K562 (cell line): Measurements from ENCODE around the gene ORC1. TPM values are rescaled to one million over a fixed set of nuclear protein-coding genes. Genes with fewer than 3 reads are reported as not detected.

Experiments
- CLOCK ChIP-seq: fragments of 250-450 bp; sonication (Bioruptor Pico); IDR thresholded peaks from 2 replicates; pipeline ENCODE4 v1.4.0; 2020; ENCODE audit warnings: mild to moderate bottlenecking, moderate library complexity, borderline replicate concordance
- CREB1 ChIP-seq, 2 experiments: sonication (generic) in 1 of 2; formaldehyde crosslinking in 1 of 2; IDR thresholded peaks; 2 replicates each; pipeline versions ENCODE4 v1.6.1 to v1.8.0; 2012 to 2022; ENCODE audit warnings: inconsistent platforms in 1 of 2, mild to moderate bottlenecking in 1 of 2, missing genetic modification reagents in 1 of 2, moderate library complexity in 1 of 2
- CXXC5 ChIP-seq: fragments of 250-450 bp; sonication (Bioruptor Pico); IDR thresholded peaks from 2 replicates; pipeline ENCODE4 v1.8.0; 2022; ENCODE audit warnings: inconsistent platforms, mild to moderate bottlenecking, moderate library complexity
- FUS ChIP-seq: fragments of 200-400 bp; formaldehyde crosslinking; optimal IDR thresholded peaks from 2 replicates; pipeline ENCODE3; 2017; ENCODE audit warnings: low read depth, low read length
- GABPA ChIP-seq: fragments of 200-800 bp; sonication (Bioruptor generic); conservative IDR thresholded peaks from 2 replicates; pipeline ENCODE4 v1.6.1; 2016; ENCODE audit warnings: low read depth, missing genetic modification characterization, missing compliant biosample characterization
- GABPB1 ChIP-seq: sonication (generic); formaldehyde crosslinking; IDR thresholded peaks from 2 replicates; pipeline ENCODE4 v1.8.0; 2022; ENCODE audit warnings: mild to moderate bottlenecking, missing genetic modification reagents
- KAT7 ChIP-seq: sonication (generic); formaldehyde crosslinking; IDR thresholded peaks from 2 replicates; pipeline ENCODE4 v1.8.0; 2022; ENCODE audit warnings: missing genetic modification reagents, mild to moderate bottlenecking, borderline replicate concordance
- KHSRP ChIP-seq: fragments of 450-650 bp; IDR thresholded peaks from 2 replicates; pipeline ENCODE4 v1.6.1; 2017
- LCOR ChIP-seq: sonication (generic); formaldehyde crosslinking; IDR thresholded peaks from 2 replicates; pipeline ENCODE4 v1.8.0; 2022; ENCODE audit warnings: mild to moderate bottlenecking, missing genetic modification reagents
- MED1 ChIP-seq: sonication (generic); formaldehyde crosslinking; IDR thresholded peaks from 2 replicates; pipeline ENCODE4 v1.8.1; 2023; ENCODE audit warnings: missing genetic modification reagents, borderline replicate concordance
- NEUROD1 ChIP-seq: fragments of 150-350 bp; IDR thresholded peaks from 2 replicates; pipeline ENCODE4 v1.6.1; 2014; ENCODE audit warnings: borderline replicate concordance, low read length, low read depth; ENCODE audit not compliant: partially characterized antibody
- PHB ChIP-seq: fragments of 250-450 bp; sonication (Bioruptor Pico); IDR thresholded peaks from 2 replicates; pipeline ENCODE4 v1.5.0; 2021
- SIX5 ChIP-seq, 2 experiments: IDR thresholded peaks; 2 replicates each; pipeline ENCODE4 v1.6.1; 2011; ENCODE audit warnings: low read length in 2 of 2, borderline replicate concordance in 1 of 2, low read depth in 1 of 2, mild to moderate bottlenecking in 1 of 2, moderate library complexity in 1 of 2; ENCODE audit not compliant: insufficient read depth in 1 of 2
- SNAPC5 ChIP-seq: fragments of 250-450 bp; sonication (Bioruptor Pico); IDR thresholded peaks from 2 replicates; pipeline ENCODE4 v1.8.0; 2021; ENCODE audit warnings: moderate library complexity, mild to moderate bottlenecking, inconsistent platforms
- SRSF3 ChIP-seq: fragments of 200-400 bp; formaldehyde crosslinking; IDR thresholded peaks from 2 replicates; pipeline ENCODE4 v1.6.1; 2016; ENCODE audit warnings: mild to moderate bottlenecking, low read length, moderate library complexity; ENCODE audit not compliant: insufficient read depth
- TAF9B ChIP-seq: fragments of 450-650 bp; IDR thresholded peaks from 2 replicates; pipeline ENCODE4 v1.6.1; 2018; ENCODE audit warnings: mild to moderate bottlenecking; ENCODE audit not compliant: partially characterized antibody
- TRIM24 ChIP-seq, 2 experiments: fragments of 450-650 bp; IDR thresholded peaks; 2 replicates each; pipeline ENCODE4 v1.6.1; 2016
- U2AF2 ChIP-seq: fragments of 200-400 bp; formaldehyde crosslinking; optimal IDR thresholded peaks from 2 replicates; pipeline ENCODE3; 2017; ENCODE audit warnings: low read depth, mild to moderate bottlenecking, low read length
- ZKSCAN1 ChIP-seq: fragments of 150-350 bp; IDR thresholded peaks from 2 replicates; pipeline ENCODE4 v1.6.1; 2016; ENCODE audit warnings: low read depth, low read length
- ZNF143 ChIP-seq: sonication (generic); formaldehyde crosslinking; IDR thresholded peaks from 2 replicates; pipeline ENCODE4 v1.9.0; 2022; ENCODE audit warnings: mild to moderate bottlenecking, missing genetic modification reagents
- ZNF76 ChIP-seq: fragments of 250-450 bp; sonication (Bioruptor Pico); IDR thresholded peaks from 2 replicates; pipeline ENCODE4 v1.4.0; 2020; ENCODE audit warnings: mild to moderate bottlenecking, moderate library complexity, borderline replicate concordance
- polyA plus RNA-seq, 8 experiments: library from polyadenylated mRNA; depleted of rRNA in 4 of 8; stranded (reverse) in 5 of 8; unstranded in 3 of 8; fragments of >200 nt; fragmentation: Nextera tagmentation in 2 of 8; fragmentation: Illumina TruSeq in 1 of 8; extraction: Ambion mirVana in 2 of 8; extraction: Trizol in 1 of 8; gene quantifications; 2 replicates each; pipeline versions ENCODE4 v1.2.1 to v1.2.3, GENCODE V29; 2011 to 2014; ENCODE audit warnings: inconsistent platforms in 1 of 8, missing spikeins in 1 of 8
- total RNA-seq, 7 experiments: library from RNA; depleted of rRNA in 6 of 7; stranded (reverse); fragments of >200 nt in 6 of 7; fragmentation: Illumina TruSeq in 2 of 7; extraction: Trizol in 2 of 7; gene quantifications; 2 replicates each; pipeline versions ENCODE4 v1.2.1 to v1.2.3, GENCODE V29; 2011 to 2021; ENCODE audit warnings: low replicate concordance in 1 of 7
- TF ChIP-seq, protein P1 (sequence below): fragments of 450-650 bp; formaldehyde crosslinking; IDR thresholded peaks from 2 replicates; pipeline ENCODE4 v1.4.0; 2022; ENCODE audit warnings: missing genetic modification characterization

ORC1 gene
- total and polyA plus RNA-seq, 9 of the 15 experiments (the other 6 are each of a cell fraction or from before 2014, with no cell fraction given): 26.4 to 91.6 (median 69.7) TPM

GRCh38 chr1:52404116-52404974 is at the start of gene ORC1, which contains the start of gene PRPF38A (continued):
- peak; percentile 76 for TF ChIP-seq CXXC5
- TF ChIP-seq FUS: no peak
- peak; percentile 72 for TF ChIP-seq KHSRP
- no peak for TF ChIP-seq U2AF2
- peak; percentile 51; the same call in 1 of the 2 replicates for TF ChIP-seq ZKSCAN1
- TF ChIP-seq ZNF76 (CRISPR knock-in tag): no peak
- peak; percentile 97 for TF ChIP-seq CREB1 (IDR thresholded peaks at IDR 0.05)
- peak; percentile 97 for TF ChIP-seq CREB1 (CRISPR knock-in tag; IDR thresholded peaks at IDR 0.05)
- TF ChIP-seq TAF9B: peak; percentile 94
- no peak for TF ChIP-seq PHB (CRISPR knock-in tag)
- TF ChIP-seq NEUROD1: peak; percentile 65
- TF ChIP-seq TRIM24 (IDR thresholded peaks at IDR 0.05): no peak
- TF ChIP-seq SIX5 (IDR thresholded peaks at IDR 0.05; ENCODE audit: borderline replicate concordance in 1 of 2, insufficient read depth in 1 of 2, low read depth in 1 of 2, low read length in 2 of 2): 0 out of 4 replicates have a peak, but pooled peaks of 1 of the 2 experiments have one; percentile 6
- TF ChIP-seq GABPA: peak; percentile 98
- TF ChIP-seq MED1: no peak
- TF ChIP-seq SNAPC5: no peak
- peak; percentile 58; the same call in 1 of the 2 replicates for TF ChIP-seq ZNF143 (CRISPR knock-in tag)
- TF ChIP-seq, protein P1, sequence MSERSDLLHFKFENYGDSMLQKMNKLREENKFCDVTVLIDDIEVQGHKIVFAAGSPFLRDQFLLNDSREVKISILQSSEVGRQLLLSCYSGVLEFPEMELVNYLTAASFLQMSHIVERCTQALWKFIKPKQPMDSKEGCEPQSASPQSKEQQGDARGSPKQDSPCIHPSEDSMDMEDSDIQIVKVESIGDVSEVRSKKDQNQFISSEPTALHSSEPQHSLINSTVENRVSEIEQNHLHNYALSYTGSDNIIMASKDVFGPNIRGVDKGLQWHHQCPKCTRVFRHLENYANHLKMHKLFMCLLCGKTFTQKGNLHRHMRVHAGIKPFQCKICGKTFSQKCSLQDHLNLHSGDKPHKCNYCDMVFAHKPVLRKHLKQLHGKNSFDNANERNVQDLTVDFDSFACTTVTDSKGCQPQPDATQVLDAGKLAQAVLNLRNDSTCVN: no peak
- no peak for TF ChIP-seq SRSF3
- TF ChIP-seq KAT7 (CRISPR knock-in tag): no peak
- TF ChIP-seq CLOCK (CRISPR knock-in tag): no peak
- TF ChIP-seq LCOR (CRISPR knock-in tag): no peak
- peak; percentile 97 for TF ChIP-seq GABPB1 (CRISPR knock-in tag)
